ENCODE results near the gene ANO2. TPM values are rescaled to one million over a fixed set of nuclear protein-coding genes. Genes with fewer than 3 reads are reported as not detected.

The ANO2 gene
- total RNA-seq, 1 experiment from 2014 or later = not detected

GRCh38 chr12:5909560-5909959, 35.5 kb downstream of the ANO2 start:
- Histone ChIP-seq H2AFZ (ENCODE audit: low read length) (no peak overlapping the region), H3K27me3 (ENCODE audit: low read length) (no peaks in the 10 kb centered on the region), H3K4me2 (ENCODE audit: low read depth, low read length, poor library complexity, severe bottlenecking) (no peak overlapping the region), H3K36me3 (ENCODE audit: insufficient read depth, low read length) (no peaks in the 10 kb centered on the region), H4K20me1 (ENCODE audit: insufficient read depth, low read depth, low read length) (no peaks in the 10 kb centered on the region), H3K4me3 (ENCODE audit: low read length) (no peak overlapping the region), H3K9me2 (replicated peaks; ENCODE audit: insufficient read depth, low read length) (no peaks in the 10 kb centered on the region), H3K79me2 (ENCODE audit: low read length) (no peaks in the 10 kb centered on the region), H3K9ac (ENCODE audit: low read length) (no peak overlapping the region), H3K4me1 (ENCODE audit: low read length) (no peaks in the 10 kb centered on the region), H3K9me3 (ENCODE audit: low read length) (no peaks in the 10 kb centered on the region), H3K27ac (ENCODE audit: low read length) (no peak overlapping the region)
- DNase-seq = no peak

GRCh38 chr12:5908251-5908650, 36.8 kb downstream of the ANO2 start:
- Histone ChIP-seq H3K9me2 (replicated peaks; ENCODE audit: insufficient read depth, low read length) (no peaks in the 10 kb centered on the region), H3K9ac (ENCODE audit: low read length) (no peak overlapping the region), H3K27me3 (ENCODE audit: low read length) (no peaks in the 10 kb centered on the region), H3K36me3 (ENCODE audit: insufficient read depth, low read length) (no peaks in the 10 kb centered on the region), H2AFZ (ENCODE audit: low read length) (no peak overlapping the region), H3K27ac (ENCODE audit: low read length) (no peak overlapping the region), H4K20me1 (ENCODE audit: insufficient read depth, low read depth, low read length) (no peaks in the 10 kb centered on the region), H3K79me2 (ENCODE audit: low read length) (no peaks in the 10 kb centered on the region), H3K4me2 (ENCODE audit: low read depth, low read length, poor library complexity, severe bottlenecking) (no peak overlapping the region), H3K4me3 (ENCODE audit: low read length) (no peak overlapping the region), H3K4me1 (ENCODE audit: low read length) (no peaks in the 10 kb centered on the region), H3K9me3 (ENCODE audit: low read length) (no peaks in the 10 kb centered on the region)
- DNase-seq = no peak

- no peak overlapping the region for H3K4me3 ChIP-seq (ENCODE audit: low read length)
- H3K9ac ChIP-seq (ENCODE audit: low read length) = no peak overlapping the region
- H3K27ac ChIP-seq (ENCODE audit: low read length) = no peak overlapping the region
- H3K4me2 ChIP-seq (ENCODE audit: low read depth, low read length, poor library complexity, severe bottlenecking) = no peak overlapping the region
- no peaks in the 10 kb centered on the region for H3K9me2 ChIP-seq (replicated peaks; ENCODE audit: insufficient read depth, low read length)
- no peaks in the 10 kb centered on the region for H3K79me2 ChIP-seq (ENCODE audit: low read length)
- no peaks in the 10 kb centered on the region for H3K9me3 ChIP-seq (ENCODE audit: low read length)
- no peaks in the 10 kb centered on the region for H4K20me1 ChIP-seq (ENCODE audit: insufficient read depth, low read depth, low read length)
- no peaks in the 10 kb centered on the region for H3K4me1 ChIP-seq (ENCODE audit: low read length)
- no peak overlapping the region for H2AFZ ChIP-seq (ENCODE audit: low read length)
- no peak for DNase-seq
- no peaks in the 10 kb centered on the region for H3K27me3 ChIP-seq (ENCODE audit: low read length)
- H3K36me3 ChIP-seq (ENCODE audit: insufficient read depth, low read length) = no peaks in the 10 kb centered on the region
Observed at GRCh38 chr12:5907807-5908206, 37.3 kb downstream of the ANO2 start.

GRCh38 chr12:5905757-5906156, 39.3 kb downstream of the ANO2 start:
- H3K9me3 ChIP-seq (ENCODE audit: low read length) = no peaks in the 10 kb centered on the region
- no peaks in the 10 kb centered on the region for H3K4me1 ChIP-seq (ENCODE audit: low read length)
- H3K36me3 ChIP-seq (ENCODE audit: insufficient read depth, low read length) = no peaks in the 10 kb centered on the region
- no peak overlapping the region for H3K4me2 ChIP-seq (ENCODE audit: low read depth, low read length, poor library complexity, severe bottlenecking)
- no peak overlapping the region for H2AFZ ChIP-seq (ENCODE audit: low read length)
- no peak overlapping the region for H3K27ac ChIP-seq (ENCODE audit: low read length)
- H3K27me3 ChIP-seq (ENCODE audit: low read length) = no peaks in the 10 kb centered on the region
- H3K79me2 ChIP-seq (ENCODE audit: low read length) = no peaks in the 10 kb centered on the region
- no peaks in the 10 kb centered on the region for H3K9me2 ChIP-seq (replicated peaks; ENCODE audit: insufficient read depth, low read length)
- no peak overlapping the region for H3K9ac ChIP-seq (ENCODE audit: low read length)
- H3K4me3 ChIP-seq (ENCODE audit: low read length) = no peak overlapping the region
- H4K20me1 ChIP-seq (ENCODE audit: insufficient read depth, low read depth, low read length) = no peaks in the 10 kb centered on the region
- DNase-seq = no peak

GRCh38 chr12:5904969-5905368, 40.1 kb downstream of the ANO2 start:
- no peak overlapping the region for H3K4me2 ChIP-seq (ENCODE audit: low read depth, low read length, poor library complexity, severe bottlenecking)
- H3K27me3 ChIP-seq (ENCODE audit: low read length) = no peaks in the 10 kb centered on the region
- H3K9me3 ChIP-seq (ENCODE audit: low read length) = no peaks in the 10 kb centered on the region
- H3K4me3 ChIP-seq (ENCODE audit: low read length) = no peak overlapping the region
- no peaks in the 10 kb centered on the region for H3K4me1 ChIP-seq (ENCODE audit: low read length)
- no peaks in the 10 kb centered on the region for H4K20me1 ChIP-seq (ENCODE audit: insufficient read depth, low read depth, low read length)
- H2AFZ ChIP-seq (ENCODE audit: low read length) = no peak overlapping the region
- no peaks in the 10 kb centered on the region for H3K9me2 ChIP-seq (replicated peaks; ENCODE audit: insufficient read depth, low read length)
- no peaks in the 10 kb centered on the region for H3K36me3 ChIP-seq (ENCODE audit: insufficient read depth, low read length)
- H3K27ac ChIP-seq (ENCODE audit: low read length) = no peak overlapping the region
- H3K9ac ChIP-seq (ENCODE audit: low read length) = no peak overlapping the region
- H3K79me2 ChIP-seq (ENCODE audit: low read length) = no peaks in the 10 kb centered on the region
- DNase-seq = no peak

GRCh38 chr12:5904441-5904840, 40.6 kb downstream of the ANO2 start:
- Histone ChIP-seq H3K4me1 (ENCODE audit: low read length) (no peaks in the 10 kb centered on the region), H3K9me2 (replicated peaks; ENCODE audit: insufficient read depth, low read length) (no peaks in the 10 kb centered on the region), H3K4me3 (ENCODE audit: low read length) (no peak overlapping the region), H3K27ac (ENCODE audit: low read length) (no peak overlapping the region), H4K20me1 (ENCODE audit: insufficient read depth, low read depth, low read length) (no peaks in the 10 kb centered on the region), H3K79me2 (ENCODE audit: low read length) (no peaks in the 10 kb centered on the region), H3K9me3 (ENCODE audit: low read length) (no peaks in the 10 kb centered on the region), H3K4me2 (ENCODE audit: low read depth, low read length, poor library complexity, severe bottlenecking) (no peak overlapping the region), H3K9ac (ENCODE audit: low read length) (no peak overlapping the region), H3K27me3 (ENCODE audit: low read length) (no peaks in the 10 kb centered on the region), H3K36me3 (ENCODE audit: insufficient read depth, low read length) (no peaks in the 10 kb centered on the region), H2AFZ (ENCODE audit: low read length) (no peak overlapping the region)
- DNase-seq = no peak

GRCh38 chr12:5902736-5903135, 42.3 kb downstream of the ANO2 start:
- Histone ChIP-seq H3K9me2 (replicated peaks; ENCODE audit: insufficient read depth, low read length) (no peaks in the 10 kb centered on the region), H3K27me3 (ENCODE audit: low read length) (no peaks in the 10 kb centered on the region), H3K27ac (ENCODE audit: low read length) (no peak overlapping the region), H3K9me3 (ENCODE audit: low read length) (no peaks in the 10 kb centered on the region), H3K4me2 (ENCODE audit: low read depth, low read length, poor library complexity, severe bottlenecking) (no peak overlapping the region), H3K36me3 (ENCODE audit: insufficient read depth, low read length) (no peaks in the 10 kb centered on the region), H3K4me1 (ENCODE audit: low read length) (no peaks in the 10 kb centered on the region), H3K79me2 (ENCODE audit: low read length) (no peaks in the 10 kb centered on the region), H3K4me3 (ENCODE audit: low read length) (no peak overlapping the region), H4K20me1 (ENCODE audit: insufficient read depth, low read depth, low read length) (no peaks in the 10 kb centered on the region), H2AFZ (ENCODE audit: low read length) (no peak overlapping the region), H3K9ac (ENCODE audit: low read length) (no peak overlapping the region)
- DNase-seq = no peak

GRCh38 chr12:5901416-5901815, 43.6 kb downstream of the ANO2 start:
- Histone ChIP-seq H3K9me3 (ENCODE audit: low read length) (no peaks in the 10 kb centered on the region), H3K4me2 (ENCODE audit: low read depth, low read length, poor library complexity, severe bottlenecking) (no peak overlapping the region), H3K27ac (ENCODE audit: low read length) (no peak overlapping the region), H3K9ac (ENCODE audit: low read length) (no peak overlapping the region), H3K9me2 (replicated peaks; ENCODE audit: insufficient read depth, low read length) (no peaks in the 10 kb centered on the region), H3K79me2 (ENCODE audit: low read length) (no peaks in the 10 kb centered on the region), H3K27me3 (ENCODE audit: low read length) (no peaks in the 10 kb centered on the region), H3K4me3 (ENCODE audit: low read length) (no peak overlapping the region), H3K36me3 (ENCODE audit: insufficient read depth, low read length) (no peaks in the 10 kb centered on the region), H3K4me1 (ENCODE audit: low read length) (no peaks in the 10 kb centered on the region), H2AFZ (ENCODE audit: low read length) (no peak overlapping the region), H4K20me1 (ENCODE audit: insufficient read depth, low read depth, low read length) (no peaks in the 10 kb centered on the region)
- DNase-seq = no peak
